IMR-90 (cell line): ENCODE data around the gene PPARG. TPM values are rescaled to one million over a fixed set of nuclear protein-coding genes. Genes with fewer than 3 reads are reported as not detected.

Source experiments
- BHLHE40 ChIP-seq: fragments of 150-350 bp; IDR thresholded peaks from 2 replicates; pipeline ENCODE4 v1.6.1; 2016; ENCODE audit warnings: mild to moderate bottlenecking, low read depth, low read length
- CEBPB ChIP-seq: IDR thresholded peaks from 2 replicates; pipeline ENCODE4 v1.6.1; 2012; ENCODE audit warnings: low read depth, low read length, improper control_type of control experiment
- CHD1 ChIP-seq: IDR thresholded peaks from 2 replicates; pipeline ENCODE4 v1.6.1; 2012; ENCODE audit warnings: low read depth, low read length, improper control_type of control experiment
- ELK1 ChIP-seq: fragments of 150-350 bp; IDR thresholded peaks from 2 replicates; pipeline ENCODE4 v1.6.1; 2016; ENCODE audit warnings: low read depth, mild to moderate bottlenecking, low read length, moderate library complexity, borderline replicate concordance
- polyA plus RNA-seq, 3 experiments: library from polyadenylated mRNA; depleted of rRNA; stranded (reverse); fragments of >200 nt; gene quantifications; 2 replicates each; pipeline ENCODE4 v1.2.3, GENCODE V29; 2012; ENCODE audit warnings: low replicate concordance in 1 of 3
- total RNA-seq: library from RNA; depleted of rRNA; stranded (reverse); fragments of >200 nt; gene quantifications from 2 replicates; pipeline ENCODE4 v1.2.3, GENCODE V29; 2012

The PPARG gene
- total and polyA plus RNA-seq, 2 of the 4 experiments (the other 2 are of a cell fraction) = 11.2 to 23.8 TPM

GRCh38 chr3:12288182-12289129 is at the start of gene PPARG (continued):
- no peak for TF ChIP-seq CHD1
- TF ChIP-seq ELK1 = no peak
- TF ChIP-seq BHLHE40 = no peak
- TF ChIP-seq CEBPB = no peak
